DOHH2 (cell line): ENCODE data around the gene APOLD1.

Experiments used
- EZH2phosphoT487 ChIP-seq: fragments of 200-600 bp; sonication (generic); IDR thresholded peaks from 2 replicates; pipeline ENCODE4 v1.6.1; 2017; ENCODE audit warnings: borderline replicate concordance, mild to moderate bottlenecking, antibody characterized with exemption, low read length, moderate library complexity, mixed read lengths
- TF ChIP-seq, protein P1 (sequence below): fragments of 200-600 bp; sonication (generic); IDR thresholded peaks from one replicate; pipeline ENCODE4 v1.5.1; 2014; ENCODE audit warnings: antibody characterized with exemption, mild to moderate bottlenecking, low read depth, low read length; ENCODE audit not compliant: poor library complexity, severe bottlenecking

GRCh38 chr12:12812174-12812573, 26.7 kb downstream of the APOLD1 start:
- TF ChIP-seq, protein P1, sequence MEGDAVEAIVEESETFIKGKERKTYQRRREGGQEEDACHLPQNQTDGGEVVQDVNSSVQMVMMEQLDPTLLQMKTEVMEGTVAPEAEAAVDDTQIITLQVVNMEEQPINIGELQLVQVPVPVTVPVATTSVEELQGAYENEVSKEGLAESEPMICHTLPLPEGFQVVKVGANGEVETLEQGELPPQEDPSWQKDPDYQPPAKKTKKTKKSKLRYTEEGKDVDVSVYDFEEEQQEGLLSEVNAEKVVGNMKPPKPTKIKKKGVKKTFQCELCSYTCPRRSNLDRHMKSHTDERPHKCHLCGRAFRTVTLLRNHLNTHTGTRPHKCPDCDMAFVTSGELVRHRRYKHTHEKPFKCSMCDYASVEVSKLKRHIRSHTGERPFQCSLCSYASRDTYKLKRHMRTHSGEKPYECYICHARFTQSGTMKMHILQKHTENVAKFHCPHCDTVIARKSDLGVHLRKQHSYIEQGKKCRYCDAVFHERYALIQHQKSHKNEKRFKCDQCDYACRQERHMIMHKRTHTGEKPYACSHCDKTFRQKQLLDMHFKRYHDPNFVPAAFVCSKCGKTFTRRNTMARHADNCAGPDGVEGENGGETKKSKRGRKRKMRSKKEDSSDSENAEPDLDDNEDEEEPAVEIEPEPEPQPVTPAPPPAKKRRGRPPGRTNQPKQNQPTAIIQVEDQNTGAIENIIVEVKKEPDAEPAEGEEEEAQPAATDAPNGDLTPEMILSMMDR = no peak
- TF ChIP-seq EZH2phosphoT487 = no peak
